ENCODE data around the gene UBE2D4.

Gene UBE2D4

DNA sequence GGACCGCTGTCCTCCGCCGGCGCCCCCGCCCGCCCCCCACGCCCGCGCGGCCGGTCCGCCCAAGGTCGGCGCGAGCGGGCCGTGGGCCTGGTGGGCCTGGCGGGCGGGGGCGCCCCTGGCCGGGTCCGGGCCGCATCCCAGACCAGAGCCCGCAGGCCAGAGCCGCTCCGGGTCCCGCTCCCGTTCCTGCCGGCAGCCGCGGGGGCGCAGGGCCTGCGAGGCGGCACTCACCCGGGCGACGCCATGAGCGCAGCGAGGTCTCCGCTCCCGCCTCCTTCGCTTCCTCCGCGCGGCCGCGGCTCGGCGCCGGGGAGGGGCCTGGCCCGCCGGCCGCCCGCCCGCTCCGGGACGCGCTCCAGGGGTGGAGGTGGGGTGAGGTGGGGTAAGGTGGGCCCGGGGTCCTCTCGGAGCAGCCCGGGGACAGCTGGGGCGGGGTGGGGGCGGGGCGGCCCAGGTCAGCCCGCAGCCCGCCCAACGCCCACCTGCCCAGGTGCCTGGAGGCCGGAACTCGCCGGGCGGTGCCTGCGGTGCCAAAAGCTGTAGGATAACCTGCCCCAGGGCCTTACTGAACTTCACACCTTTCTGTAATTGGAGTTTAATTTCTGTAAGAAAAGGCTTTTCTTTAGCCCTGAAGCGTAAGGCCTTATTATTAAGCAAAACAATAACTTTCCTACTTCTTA lies 19.8 kb upstream of the UBE2D4 start, which contains the start of gene URGCP:
URGCP (minus strand) TSS at position 266 of the 680 bp plus-strand sequence; CDS start at position 245, 21 bp downstream.
- peak; percentile 19 to 29 for DNase-seq (ENCODE audit: low read depth in 2 of 2)

DNA sequence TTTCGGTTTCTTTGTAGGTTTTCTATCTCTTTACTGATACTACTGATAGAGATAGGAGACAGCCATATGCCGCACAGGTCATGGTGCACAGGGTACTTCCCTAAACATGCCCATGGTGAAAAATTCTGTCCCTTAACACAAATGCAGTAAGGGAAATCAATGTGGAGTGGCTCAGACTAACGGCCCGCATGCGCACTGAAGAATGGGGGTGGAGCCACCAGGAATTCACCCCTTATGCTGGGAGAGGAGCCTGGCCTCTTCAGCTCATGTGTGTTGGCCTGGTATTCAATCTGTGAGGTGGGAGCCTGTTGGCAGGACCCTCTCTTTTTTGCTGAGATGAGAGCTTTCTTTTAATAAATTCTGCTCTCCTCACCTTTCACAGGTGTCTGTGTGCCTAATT lies 11.4 kb upstream of the UBE2D4 start:
- DNase-seq (ENCODE audit: low read depth in 2 of 2): no peak

DNA sequence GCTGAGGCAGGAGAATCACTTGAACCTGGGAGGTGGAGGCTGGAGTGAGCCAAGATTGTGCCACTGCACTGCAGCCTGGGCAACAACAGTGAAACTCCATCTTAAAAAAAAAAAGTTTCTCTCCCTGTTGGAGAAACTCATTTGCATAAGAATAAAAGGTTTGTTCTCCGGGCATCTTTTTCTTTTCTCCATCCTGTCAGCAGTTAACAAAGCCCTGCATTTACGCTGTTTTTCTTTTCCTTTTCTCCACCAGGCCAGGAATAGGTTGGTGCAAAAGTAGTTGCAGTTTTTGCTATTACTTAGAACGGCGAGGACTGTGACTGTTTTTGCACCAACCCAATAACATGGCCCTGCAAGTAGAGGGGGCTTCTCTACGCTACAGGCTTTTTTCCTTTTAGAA lies 10.3 kb upstream of the UBE2D4 start:
- DNase-seq (ENCODE audit: low read depth in 2 of 2): no peak

DNA sequence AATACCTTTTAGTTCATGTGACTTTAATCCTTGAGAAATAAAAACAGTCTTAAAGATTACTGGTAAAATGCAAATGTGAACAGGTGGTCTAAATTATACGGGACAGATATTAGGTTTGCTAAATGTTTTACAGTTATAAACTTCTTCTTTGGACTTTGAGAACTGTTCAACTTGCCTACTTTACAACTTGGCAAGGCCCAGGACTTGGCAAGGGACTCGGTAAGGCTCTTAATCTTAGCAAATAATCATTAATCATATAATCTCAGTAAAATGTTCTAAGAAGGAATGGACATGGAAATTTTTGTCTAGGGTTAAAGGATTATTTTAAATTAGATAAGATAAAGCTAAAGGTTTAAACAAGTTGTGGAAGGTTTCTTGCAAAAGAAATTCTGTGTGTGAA lies 4.8 kb upstream of the UBE2D4 start:
- no peak for DNase-seq (ENCODE audit: low read depth in 2 of 2)

DNA sequence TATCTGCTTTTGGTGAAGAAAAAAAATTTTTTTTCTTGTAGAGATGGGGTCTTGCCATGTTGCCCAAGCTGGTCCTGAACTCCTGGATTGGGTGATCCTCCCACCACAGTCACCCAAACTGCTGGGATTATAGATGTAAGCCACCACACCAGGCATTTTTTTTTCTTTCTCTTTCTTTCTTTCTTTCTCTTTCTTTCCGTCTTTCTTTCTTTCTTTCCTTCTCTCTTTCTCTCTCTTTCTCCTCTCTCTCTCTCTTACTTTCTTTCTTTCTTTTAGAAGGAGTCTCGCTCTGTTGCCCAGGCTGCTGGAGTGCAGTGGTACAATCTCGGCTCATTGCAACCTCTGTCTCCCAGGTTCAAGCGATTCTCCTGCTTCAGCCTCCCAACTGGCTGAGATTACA lies 3.5 kb upstream of the UBE2D4 start:
- no peak for DNase-seq (ENCODE audit: low read depth in 2 of 2)

DNA sequence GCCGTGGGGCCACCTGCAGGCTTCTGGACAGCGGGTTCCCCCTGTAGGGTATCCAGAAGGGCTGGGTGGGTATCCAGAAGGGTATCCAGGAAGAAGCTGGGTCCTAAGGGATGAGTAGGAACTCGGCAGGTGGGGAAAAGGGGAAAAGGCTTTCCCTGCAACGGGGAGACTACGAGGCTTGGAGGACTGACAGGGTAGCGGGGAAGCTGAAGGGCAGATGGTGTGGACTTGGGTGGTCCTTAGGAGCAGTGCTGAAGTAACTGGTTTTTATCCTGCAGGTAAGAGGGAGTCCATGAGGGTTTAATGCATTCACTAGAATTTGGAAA lies 525 bp downstream of the UBE2D4 start:
- DNase-seq (ENCODE audit: low read depth in 2 of 2): no peak

DNA sequence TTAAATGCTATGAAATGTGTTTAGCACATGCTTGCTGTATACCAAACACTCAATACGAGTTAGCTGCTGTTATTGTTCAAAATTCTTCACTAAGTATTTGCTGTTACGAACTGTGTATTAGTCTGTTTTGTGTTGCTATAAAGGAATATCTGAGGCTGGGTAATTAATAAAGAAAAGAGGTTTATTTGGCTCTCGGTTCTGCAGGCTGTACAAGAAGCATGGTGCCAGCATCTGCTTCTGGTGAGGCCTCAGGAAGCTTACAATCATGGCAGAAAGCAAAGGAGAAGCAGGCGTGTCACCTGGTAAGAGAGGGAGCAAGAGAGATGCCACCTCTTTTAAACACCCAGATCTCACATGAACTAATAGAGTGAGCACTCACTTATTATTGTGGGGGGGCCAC lies 1.6 kb downstream of the UBE2D4 start:
- no peak for DNase-seq (ENCODE audit: low read depth in 2 of 2)

DNA sequence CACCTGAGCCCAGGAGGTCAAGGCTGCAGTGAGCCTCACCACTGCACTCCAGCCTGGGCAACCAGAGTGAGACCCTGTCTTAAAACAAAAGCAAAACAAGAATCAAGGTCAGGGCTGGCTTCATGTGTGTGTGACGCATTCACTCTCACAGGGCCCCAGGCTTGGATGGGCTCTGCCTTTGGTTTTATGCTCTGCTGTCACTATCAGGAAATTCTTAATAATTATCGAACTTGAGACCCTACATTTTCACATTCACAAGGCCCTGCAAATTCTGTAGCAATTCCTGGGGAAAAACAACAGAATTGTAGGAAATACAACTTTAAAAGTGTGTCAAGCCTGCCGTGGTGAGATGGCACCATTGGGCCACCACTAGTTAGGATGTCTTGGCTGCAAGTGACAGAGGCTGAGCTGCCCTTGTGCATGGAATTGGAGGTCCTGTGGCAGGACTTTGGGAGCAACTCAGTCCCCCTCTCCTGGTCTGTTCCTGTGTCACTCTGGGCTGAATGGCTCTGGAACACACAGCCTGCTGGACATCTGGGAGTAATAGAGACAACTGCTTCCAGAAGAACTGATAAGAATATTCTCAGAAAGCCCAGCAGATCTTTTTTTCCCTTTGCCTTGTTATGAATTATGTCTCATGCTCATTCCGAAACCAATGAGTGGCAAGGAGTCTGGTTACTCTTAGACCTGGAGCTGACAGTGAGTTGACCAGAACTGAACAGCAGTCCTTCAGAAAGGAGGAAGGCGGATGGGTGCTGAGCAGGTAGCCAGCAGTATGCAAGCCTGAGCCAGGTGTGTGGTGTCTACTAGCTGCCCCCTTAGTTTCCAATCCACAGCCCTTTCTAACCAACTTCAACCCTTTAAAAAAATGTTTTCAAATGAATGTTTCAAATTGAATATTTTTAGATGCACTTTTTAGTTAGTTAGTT lies 3.6 kb downstream of the UBE2D4 start:
- no peak for DNase-seq (ENCODE audit: low read depth in 2 of 2)

DNA sequence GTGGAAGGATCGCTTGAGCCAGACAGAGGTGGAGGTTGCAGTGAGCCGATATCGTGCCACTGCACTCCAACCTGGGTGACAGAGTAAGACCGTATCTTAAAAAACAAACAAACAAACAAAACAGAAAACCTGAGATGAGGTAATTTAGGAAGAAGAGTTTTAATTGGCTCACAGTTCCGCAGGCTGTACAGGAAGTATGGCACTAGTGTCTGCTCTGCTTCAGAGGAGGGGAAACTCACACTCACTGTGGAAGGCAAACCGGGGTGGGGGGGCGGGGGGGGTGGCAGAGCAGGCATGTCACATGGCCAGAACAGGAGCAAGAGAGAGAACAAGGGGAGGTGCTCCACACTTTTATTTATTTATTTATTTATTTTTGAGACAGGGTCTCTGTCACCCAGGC lies 5.1 kb downstream of the UBE2D4 start:
- no peak for DNase-seq (ENCODE audit: low read depth in 2 of 2)

DNA sequence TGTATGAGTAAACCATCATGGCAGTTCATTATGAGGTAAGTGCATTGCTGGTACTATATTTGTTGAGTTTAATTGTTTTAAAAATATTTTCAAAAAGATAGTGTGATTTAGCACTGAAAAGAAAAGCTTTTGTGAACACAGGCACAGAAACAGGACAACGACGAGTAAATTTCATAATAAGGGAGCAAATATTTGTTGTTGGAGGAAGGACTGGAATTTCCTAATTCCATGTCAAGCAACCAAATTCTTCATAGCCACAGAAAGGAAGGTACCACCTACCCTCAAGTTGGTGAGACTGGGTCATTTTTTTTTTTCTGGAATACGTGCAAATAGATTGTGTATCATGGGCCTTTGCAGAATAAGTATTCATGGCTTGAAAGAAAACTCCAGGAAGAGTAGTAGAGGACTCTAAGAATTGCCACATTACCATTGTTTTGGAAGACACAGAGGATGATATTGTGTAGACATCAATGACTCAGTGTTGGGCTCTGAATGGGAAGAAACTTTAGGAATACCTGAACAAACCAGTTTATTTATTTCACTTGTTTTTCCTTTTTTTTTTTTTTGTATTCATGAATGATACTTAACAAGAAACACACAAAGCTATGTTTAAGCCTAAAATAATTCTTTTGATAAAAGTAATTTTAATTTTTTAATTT lies 7.8 kb downstream of the UBE2D4 start:
- DNase-seq (ENCODE audit: low read depth in 2 of 2): no peak

DNA sequence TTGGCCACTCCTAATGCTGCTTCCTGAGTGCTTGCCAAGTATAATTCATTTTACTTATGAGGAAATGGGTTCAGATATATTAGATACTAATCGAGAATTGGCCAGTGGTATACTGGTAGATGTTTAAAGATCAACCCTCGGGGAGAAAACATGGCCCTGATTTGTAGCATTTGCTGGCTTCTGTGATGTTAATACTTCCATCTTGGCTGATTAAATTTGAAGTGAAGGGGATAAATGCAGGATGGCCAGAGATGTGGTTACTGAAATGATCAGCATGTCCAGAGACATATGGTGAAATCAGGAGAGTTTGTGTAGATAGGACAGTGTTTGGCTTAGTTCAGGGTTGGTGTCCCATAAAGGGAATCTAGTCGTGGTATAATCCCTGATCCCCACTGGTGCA lies 11.2 kb downstream of the UBE2D4 start:
- DNase-seq (ENCODE audit: low read depth in 2 of 2): no peak

DNA sequence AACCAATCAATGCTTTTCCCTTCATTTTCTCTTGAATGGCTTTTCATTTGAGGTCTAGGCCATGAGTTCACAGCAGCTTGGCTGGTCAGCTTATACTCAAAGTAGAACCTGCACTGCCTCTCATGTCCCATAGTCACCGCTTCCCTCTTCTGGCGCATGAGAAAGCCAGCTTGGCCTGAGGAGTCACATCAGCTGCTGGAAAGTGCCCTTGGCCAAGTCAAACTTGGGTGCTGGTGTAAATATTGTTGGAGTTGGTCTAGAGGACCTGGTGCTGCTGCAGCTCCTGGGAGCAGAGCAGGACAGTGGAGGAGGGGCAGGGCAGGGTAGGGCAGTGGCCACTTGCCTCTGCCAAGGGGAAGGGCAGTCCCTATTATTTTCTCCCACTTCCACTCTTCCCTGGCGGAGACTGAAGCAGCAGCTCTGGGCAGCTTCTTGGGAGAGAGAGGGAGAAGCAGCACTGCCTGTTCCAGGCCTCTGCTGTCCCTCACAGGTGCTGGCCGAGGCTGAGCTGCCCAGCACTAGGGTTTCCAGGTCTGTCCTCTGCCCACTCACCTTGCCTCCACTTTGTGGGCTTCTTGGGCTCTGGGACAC lies 12.8 kb downstream of the UBE2D4 start:
- no peak for DNase-seq (ENCODE audit: low read depth in 2 of 2)

DNA sequence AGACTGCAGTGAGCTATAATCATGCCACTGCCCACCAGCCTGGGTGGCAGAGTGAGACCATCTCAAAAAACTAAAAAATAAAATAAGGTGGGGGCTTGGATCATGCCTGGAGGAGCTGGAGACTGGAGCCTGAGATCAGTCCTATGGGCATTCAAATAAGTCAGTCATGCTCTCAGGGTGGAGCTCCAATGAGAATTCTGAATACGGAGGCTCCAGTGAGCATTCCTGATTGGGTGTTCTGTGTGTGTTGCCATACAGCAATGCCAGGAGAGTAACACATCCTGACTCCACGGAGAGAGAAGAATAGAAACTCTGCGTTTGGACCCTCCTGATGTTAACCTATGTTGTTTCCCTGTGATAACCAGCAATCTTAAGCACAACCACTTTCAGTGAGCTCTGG lies 16.0 kb downstream of the UBE2D4 start:
- no peak for DNase-seq (ENCODE audit: low read depth in 2 of 2)

DNA sequence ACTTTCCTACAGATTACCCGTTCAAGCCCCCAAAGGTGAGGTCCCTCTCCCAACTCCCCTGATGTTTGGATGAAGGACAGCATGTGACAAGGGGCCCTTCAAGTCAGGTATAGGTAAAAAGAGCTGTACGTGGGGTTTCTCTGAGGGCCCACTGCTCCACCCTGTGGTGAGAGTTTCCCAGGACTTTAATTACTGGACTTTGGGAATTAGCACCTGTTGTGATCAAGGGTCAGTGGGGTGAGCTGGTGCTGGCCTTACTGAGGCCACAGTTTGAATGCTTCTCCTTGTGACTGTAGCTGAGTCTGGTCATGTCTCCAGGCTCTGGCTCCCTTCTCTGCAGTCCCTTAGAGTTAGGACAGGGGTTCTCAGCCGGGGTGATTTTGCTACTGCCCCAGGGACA lies 16.8 kb downstream of the UBE2D4 start:
- DNase-seq (ENCODE audit: low read depth in 2 of 2): no peak

DNA sequence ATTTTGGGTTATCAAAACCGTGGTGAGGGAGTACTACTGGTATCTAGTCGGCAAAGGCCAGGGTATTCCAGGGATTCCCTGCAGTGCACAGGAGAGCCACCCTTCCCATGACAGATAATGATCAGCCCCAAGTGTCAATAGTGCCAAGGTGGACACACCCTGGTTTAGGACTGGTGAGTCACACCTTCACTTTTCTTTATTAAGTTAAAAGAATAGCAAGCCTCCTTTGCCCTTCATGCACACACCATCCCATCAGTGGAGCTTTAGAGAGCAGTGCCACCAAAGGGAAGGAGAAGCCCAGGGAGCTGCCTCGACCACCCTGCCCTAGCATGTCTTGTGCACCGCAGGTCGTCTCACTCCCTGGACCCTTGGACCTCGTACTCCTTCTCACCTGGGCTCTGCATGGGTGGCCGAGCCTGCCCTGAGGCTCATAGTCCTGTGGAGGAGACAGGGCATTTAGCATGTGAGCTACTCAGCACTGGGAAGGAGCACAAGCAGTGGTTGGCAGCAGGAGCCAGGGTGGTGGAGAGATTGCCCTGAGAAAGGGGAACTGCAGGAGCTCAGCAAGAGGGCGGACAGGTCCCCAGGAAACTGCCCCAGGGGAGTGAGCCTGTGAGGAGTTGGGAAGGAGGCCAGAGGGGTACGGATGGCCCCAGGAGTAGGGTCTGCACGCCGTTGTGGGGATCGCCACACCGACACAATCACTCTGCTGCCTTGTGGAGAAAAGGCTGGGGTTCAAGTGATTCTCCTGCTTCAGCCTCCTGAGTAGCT lies 17.4 kb downstream of the UBE2D4 start:
- no peak for DNase-seq (ENCODE audit: low read depth in 2 of 2)

DNA sequence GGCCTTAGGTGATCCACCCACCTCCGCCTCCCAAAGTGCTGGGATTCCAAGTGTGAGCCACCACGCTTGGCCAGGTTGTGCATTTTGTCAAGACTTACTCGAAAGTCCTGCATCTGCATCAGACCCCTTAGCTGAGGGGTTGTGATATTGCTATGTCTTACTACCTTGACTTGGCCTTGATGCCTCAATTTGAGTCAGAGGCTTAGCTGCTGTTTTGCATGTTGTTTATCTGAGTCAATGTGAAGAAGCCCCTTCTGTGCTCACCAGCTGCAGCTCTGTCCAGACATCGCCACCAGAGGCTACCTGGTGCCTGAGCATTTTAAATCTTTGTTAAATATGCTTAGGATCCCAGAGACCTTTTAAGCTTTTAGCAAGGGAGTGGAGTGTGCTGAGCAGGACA lies 18.1 kb downstream of the UBE2D4 start:
- no peak for DNase-seq (ENCODE audit: low read depth in 2 of 2)

DNA sequence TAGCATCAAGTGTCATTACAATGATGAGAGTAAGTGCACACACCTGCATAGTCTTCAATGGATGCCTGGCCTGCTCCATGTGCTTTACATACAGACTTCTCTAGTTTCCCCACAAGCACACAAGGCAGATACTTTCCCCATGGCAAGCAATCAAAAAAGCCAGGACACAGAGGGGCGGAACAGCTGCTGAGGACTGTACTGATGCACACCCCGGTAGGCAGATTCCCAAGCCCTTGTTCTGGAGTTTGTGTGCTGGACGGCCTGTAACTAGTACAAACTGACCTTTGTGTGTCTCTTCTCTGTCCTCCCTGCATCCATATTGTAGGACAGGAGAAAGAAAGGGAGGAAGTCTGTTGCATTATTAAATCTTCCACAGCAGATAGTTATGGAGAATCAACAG lies 25.8 kb downstream of the UBE2D4 start:
- DNase-seq (ENCODE audit: low read depth in 2 of 2): no peak

DNA sequence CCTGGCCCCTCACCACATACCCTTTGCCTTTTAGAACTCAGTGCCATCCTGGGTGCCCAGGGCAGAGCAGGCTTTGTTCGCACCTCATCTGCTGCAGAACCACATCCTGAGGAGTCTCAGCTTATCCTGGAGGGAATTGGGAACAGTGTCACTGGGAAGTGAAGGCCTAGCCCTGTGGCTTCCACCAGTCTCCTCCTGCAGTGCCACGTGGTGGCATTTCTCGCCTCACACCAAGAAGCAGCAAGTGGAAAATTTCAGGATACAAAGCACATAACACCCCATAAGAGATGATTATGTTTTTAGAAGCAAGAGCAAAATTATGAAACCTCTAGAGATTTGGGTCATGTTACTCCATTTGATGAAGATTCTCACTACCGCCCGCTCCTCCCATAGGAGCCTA lies 26.8 kb downstream of the UBE2D4 start:
- DNase-seq (ENCODE audit: low read depth in 2 of 2): no peak

DNA sequence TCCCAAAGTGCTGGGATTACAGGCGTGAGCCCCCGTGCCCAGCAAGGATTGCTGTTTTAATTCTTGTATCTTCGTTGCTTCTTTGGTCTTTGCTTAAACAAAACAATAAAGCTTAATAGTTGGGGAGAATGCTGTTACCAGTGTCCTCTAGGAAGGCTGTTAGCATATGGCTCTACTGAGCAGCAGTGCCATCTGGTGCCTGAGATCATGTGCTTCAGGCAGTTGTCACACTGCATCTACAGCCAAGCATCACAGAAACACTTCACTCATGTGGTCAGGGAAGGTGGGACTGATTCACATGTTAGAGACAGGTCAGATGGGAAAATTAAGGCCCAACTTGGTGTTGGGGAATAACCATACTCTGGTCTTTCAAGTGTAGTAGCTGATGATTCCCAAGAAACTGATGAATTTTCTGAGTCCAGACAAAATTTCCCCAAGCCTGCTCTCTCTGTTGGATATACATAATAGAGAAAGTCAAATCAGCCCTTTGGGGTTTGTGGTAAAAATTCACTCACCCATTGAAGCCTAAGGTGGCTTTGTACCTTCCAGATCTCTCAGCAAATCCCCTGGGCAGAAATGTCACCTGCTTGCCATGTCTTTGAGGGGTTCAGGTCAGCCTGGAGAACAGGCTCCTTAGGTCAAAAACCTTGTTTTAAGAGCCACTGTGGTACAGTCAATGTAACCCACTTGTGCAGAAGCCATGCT lies 28.4 kb downstream of the UBE2D4 start:
- no peak for DNase-seq (ENCODE audit: low read depth in 2 of 2)

DNA sequence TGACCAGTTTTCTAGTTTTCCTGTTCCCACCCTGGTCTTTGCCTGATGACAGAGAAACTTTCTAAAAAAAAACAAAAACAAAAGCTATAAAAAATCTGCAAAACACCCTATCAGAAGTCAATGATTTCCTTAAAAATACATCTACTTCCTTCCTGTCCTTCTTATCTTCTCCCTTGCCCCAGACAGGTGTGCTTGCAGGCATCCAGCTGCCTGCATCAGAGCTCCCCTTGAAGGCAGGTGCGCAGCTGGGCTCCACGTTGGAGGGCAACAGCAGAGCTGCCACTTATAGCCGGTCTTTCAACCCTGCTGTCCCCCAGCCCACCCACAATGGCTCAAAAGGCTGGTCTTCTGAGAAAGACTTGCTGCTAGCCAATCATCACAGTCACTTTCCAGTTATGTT lies 29.8 kb downstream of the UBE2D4 start:
- no peak for DNase-seq (ENCODE audit: low read depth in 2 of 2)

DNA sequence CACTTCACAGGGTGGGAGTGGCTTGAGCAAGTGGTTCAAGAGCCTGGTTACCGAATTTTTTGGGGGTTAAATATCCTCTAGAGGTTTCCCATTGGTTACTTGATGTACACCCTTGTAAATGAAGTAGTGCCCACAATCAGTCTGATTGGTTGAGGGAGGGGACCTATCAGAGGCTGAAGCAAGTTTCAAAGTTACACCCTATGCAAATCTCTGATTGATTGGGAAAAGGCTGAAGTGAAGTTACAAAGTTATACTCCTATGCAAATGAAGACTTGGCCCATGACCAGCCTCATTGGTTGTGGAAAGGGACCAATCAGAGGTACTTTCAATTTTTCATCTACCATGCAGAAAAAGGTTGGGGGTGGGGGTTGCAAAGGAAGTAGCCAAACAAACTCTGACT lies 34.7 kb downstream of the UBE2D4 start:
- DNase-seq (ENCODE audit: low read depth in 2 of 2): no peak

Measured in activated CD4-positive, alpha-beta T cell treated with anti-CD3 and anti-CD28 coated beads for 24 hours (primary cell).